TTC549 (cell line): ENCODE results near the gene TRMT44.
"Not testable (repeated sequence)": the region's sequence is repeated elsewhere in the genome, so short reads cannot be mapped to it uniquely, and the experiment has no call there.

Experiments
- FAIRE-seq: peaks from 2 replicates; lab custom pipeline; 2012; peaks lifted over from hg19 to GRCh38; lab: Jason Lieb, UNC

TRMT44 gene

DNA sequence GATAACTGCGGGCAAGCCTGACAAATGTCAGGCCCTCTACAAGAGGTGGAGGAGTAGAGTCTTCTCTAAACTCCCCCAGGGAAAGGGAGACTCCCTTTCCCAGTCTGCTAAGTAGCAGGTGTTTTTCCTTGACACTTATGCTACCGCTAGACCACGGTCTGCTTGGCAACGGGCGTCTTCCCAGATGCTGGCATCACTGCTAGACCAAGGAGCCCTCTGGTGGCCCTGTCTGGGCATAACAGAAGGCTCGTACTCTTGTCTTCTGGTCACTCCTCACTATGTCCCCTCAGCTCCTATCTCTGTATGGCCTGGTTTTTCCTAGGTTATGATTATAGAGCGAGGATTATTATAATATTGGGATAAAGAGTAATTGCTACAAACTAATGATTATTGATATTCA is 33.7 kb upstream of the TRMT44 start:
- peak; percentile 68 for FAIRE-seq

DNA sequence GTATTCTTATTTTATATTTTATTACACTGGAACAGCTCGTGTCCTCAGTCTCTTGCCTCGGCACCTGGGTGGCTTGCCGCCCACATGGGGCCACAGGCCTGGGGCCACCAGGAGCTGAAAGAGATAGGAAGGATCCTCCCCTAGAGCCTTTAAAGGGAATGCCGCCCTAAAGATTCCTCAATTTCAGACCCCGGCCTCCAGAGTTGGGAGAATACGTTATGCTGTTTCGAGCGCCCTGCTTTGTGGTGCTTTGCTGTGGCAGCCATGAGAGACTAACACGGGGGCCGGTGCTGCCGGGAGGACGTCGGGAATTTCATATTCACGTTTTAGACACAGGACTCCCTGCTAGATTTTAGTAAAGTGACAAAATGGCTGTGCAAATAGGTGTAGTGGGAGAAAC is 33.3 kb upstream of the TRMT44 start:
- FAIRE-seq = no peak

DNA sequence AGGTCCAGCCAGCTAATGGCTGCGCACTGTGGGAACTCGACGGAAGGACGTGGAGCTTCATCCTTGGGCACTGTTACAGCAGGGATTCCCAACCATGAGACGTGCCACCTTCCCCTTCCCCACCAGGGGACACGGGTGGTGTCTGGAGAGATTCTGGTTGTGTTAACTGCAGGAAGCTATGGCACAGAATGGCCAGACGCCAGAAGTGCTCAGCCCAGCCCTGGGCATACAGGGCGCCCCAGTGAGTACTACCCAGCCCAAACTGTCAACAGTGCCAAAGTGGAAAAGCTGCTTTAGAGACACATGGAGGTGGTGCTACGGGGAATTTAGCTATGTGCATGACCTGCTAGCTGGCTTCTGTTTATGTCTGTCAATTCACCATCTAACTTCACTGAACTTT is 32.8 kb upstream of the TRMT44 start:
- no peak for FAIRE-seq

DNA sequence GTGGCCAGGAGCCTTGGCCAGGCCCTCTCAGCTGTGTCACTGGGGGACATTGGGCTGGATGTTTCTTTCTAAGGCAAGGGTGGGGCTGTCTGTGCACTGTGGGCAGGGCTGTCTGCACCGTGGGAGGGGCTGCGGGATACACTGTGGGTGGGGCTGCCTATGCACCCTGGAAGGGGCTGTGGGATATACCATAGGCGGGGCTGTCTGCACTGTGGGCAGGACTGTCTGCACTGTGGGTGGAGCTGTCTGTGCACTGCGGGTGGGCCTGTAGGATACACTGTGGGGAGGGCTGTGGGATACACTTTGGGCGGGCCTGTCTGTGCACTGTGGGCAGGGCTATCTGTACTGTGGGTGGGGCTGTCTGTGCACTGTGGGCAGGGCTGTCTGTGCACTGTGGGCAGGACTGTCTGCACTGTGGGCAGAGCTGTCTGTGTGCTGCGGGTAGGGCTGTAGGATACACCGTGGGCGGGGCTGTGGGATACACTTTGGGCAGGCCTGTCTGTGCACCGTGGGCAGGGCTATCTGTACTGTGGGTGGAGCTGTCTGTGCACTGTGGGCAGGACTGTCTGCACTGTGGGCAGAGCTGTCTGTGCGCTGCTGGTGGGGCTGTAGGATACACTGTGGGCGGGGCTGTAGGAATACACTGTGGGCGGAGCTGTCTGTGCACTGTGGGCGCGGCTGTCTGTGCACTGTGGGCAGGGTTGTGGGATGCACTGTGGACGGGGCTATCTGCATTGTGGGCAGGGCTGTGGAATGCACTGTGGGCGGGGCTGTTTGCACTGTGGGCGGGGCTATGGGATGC is 31.1 kb upstream of the TRMT44 start:
- no peak for FAIRE-seq

DNA sequence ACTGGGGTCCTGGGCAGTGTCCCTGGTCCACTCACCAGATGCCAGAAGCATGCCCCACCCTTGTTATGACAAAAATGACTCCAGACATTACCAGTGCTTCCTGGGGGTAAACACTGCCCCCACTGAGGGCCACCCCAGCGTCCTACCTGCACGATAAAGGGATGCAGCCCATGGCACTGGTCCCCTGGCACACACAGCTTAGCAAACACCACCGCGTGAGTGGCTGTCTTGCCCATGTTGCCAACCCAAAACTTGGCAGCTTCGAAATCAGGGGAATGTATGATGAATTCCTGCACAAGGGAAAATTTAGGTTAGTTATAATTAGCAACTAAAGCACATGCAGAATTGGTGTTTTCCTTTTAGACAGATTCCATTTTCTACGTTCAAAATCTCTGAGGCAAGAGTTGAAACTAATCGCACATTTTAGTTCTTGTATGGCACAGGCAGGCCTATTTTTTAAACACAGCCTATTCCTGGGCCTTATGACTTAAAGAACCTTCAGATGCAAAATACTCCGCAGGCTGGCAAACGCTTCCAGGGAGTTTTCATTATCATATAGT is 30.4 kb upstream of the TRMT44 start:
- no peak for FAIRE-seq

DNA sequence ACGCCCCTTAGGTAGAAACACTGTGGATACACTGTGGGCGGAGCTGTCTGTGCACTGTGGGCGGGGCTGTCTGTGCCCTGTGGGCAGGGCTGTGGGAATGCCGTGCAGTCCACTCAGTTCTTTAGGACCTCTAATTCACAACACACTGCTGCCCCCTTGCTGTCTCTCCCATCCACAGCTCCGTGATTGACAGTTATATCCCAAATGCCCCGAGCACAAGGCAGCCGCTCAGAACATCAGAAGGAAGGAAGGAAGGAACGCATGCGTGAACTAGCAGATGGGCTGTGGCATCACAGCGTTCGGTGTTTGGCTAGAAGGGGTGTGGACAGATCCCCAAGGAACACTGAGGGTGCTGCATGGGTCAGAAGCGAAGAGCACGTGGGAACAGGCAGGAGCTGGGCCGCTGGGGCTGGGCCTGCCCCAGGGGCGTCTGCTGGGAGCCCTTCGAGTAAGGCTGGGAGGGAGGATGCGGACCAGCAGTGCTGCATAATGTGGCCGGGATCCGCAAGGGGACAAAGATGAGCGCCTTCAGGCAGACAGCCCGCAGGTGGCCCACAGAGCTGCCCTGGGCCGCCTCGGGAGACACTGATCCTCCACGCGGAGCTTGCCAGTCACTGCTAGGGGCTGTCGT is 29.8 kb upstream of the TRMT44 start:
- FAIRE-seq = peak; percentile 90

DNA sequence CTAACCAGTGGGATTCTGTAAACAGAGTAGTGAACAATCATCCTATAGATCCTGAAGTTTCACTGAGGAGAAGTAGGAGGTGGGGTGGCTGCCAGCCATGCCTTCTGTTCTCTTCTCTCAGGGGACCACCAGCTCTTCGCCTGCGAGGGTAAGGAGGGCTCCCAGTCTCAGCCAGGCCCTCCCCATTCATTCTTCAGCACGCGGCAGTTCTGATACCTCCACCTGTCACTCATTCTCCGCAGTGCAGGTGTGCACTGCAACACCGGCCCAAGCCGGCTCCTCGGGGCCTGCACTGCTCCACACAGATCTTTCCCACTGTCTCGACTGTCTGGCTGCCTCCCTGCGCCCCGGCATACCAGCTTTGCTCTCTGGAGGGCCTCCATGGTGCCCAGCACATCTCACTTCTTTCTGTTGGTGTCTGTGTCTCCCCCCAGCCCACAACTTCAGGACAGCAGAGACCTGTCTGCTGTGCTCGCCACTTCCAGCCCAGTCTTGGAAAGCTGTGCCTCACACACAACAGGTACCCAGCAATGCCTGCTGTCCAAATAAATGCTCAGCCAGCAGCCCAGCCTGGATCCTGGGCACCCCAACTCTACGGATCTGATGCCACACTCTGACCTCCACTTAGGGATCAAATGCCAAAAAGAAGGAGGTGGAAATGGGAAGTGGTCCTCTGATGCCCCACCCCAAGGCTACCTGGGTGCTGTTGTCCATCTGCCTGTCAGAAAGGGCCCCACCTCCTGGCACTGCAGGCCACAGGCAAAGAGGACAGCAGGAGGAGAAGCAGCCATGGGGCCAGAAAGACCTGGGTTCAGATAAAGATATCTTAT is 29.0 kb upstream of the TRMT44 start:
- FAIRE-seq = no peak

DNA sequence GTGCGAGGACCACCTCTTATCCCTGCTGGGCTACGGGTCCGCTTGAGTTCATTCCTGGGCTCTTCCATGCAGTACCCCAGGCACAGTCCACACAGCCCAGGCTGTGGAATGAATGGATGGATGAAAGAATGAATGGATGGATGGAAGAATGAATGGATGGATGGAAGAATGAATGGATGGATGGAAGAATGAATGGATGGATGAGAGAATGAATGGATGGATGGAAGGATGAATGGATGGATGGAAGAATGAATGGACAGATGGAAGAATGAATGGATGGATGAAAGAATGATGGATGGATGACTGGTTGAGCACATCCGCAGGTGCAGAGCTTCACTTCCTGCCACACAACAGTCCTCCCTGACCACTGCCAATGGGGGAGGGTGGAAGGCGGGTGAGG is 28.3 kb upstream of the TRMT44 start:
- no peak for FAIRE-seq

DNA sequence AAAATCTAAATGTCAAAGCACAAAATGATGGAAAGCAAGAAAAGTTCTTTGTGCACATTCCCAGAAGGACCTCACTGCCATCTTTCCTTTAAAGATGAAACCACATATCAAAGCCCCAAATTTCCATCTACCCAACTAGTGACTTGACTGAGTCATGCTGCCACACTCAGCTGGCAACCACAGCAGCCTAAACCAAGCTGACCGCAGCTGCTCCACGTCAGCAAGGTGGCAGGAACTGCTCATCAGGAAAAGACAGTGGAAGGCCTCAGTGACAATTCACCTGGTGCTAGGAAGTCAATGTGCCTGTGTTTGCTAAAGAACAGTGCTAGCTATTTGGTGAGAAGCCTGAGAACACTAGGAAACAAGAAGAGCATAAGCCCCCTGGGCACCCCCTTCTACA is 26.2 kb upstream of the TRMT44 start:
- FAIRE-seq = no peak

DNA sequence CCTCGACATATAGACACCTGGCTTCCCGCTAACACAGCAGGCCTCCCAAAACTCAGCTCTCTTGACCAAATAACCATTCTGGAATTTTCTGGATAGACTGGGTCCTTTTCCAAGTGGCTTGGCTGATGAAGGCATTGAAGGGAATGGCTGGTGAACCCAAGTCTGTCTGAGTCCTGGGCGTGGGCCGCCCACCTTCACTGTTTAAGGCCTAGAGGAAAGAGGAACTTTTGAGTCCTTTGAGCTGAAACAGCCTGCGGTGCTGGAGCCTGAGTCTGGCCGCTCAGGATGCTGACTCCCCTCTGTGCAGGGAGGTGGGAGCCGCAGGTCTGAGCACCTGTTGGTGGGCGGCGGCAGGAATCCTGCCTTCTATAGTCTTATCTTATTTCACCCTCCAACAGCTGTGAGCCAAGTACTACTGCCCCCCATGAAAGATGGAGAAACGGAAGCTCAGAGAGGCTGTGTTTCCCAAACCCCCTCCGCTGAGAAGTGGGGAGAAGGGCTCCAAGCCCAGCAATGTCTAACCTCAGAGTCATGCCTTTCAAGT is 23.4 kb upstream of the TRMT44 start:
- FAIRE-seq = no peak

DNA sequence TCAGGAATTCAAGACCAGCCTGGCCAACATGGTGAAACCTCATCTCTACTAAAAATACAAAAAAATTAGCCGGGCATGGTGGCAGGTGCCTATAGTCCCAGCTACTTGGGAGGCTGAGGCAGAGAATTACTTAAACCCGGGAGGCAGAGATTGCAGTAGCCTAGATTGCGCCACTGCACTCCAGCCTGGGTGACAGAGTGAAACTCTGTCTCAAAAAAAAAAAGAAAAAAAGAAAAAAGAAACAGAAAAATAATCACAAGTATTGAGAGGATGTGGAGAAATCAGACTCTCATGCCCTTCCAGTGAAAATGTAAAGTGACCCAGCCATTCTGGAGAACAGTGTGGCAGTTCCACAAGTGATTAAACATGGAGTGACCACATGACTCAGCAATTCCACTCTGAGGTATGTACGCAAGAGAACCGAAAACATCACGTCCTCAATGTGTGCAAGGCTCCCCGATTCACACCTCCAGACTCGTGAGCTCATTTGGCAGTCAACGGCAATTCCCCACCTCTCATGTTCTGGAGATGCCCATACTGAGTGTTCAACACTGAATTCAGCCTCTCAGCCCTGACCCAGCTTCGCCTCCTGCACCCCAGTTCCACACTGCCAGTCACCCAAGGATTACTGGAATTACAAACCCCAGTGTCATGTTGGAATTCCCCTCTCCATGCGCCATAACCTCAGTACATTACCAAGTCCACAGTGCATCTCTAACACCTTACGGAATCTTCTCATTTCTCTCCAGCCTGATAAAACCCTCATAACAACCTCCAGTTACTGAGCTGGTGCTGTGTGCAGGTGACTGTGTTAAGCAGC is 21.1 kb upstream of the TRMT44 start:
- FAIRE-seq = no peak

DNA sequence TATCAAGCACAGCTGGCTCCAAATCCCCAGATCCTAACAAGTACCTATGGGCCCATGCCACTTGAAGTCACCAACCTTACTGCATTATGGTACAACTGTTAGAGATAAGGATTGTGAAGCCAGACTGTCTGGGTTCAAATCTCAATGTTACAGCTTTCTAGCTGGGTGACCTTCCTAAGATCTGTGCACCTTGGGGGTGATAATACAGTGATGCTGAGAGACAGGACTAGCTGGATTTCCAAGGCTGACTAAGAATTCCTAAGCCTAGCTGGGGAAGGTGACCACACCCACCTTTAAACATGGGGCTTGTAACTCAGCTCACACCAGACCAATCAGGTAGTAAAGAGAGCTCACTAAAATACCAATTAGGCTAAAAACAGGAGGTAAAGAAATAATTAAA is 20.4 kb upstream of the TRMT44 start:
- not testable (repeated sequence) for FAIRE-seq

DNA sequence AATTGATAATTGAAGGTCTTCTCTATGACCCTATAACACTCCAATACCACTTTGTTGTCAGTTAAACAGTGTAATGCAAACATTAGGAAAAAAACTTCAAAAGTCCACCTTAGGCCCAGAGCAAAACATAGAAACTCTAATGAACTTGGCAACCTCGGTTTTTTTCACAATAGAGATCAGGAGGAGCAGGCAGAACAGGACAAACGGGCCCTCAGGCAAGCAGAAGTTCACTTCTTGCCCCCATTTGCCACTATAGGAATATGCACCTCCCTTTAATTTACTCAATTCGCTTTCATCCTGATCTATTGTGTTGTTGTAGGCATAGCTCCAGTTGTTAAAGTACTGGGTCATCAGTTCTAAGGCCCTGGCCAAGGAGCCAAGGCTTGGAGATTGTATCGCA is 18.2 kb upstream of the TRMT44 start:
- FAIRE-seq = no peak

DNA sequence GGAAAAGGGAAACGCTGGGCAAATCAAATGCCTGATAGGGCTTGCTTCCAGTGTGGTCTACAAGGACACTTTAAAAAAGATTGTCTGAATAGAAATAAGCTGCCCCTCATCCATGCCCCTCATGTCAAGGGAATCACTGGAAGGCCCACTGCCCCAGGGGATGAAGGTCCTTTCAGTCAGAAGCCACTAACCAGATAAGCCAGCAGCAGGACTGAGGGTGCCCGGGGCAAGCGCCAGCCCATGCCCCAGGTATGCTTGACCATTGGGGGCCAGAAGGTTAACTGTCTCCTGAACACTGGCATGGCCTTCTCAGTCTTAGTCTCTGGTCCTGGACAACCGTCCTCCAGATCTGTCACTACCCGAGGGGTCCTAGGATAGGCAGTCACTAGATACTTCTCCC is 17.8 kb upstream of the TRMT44 start:
- FAIRE-seq = no peak

DNA sequence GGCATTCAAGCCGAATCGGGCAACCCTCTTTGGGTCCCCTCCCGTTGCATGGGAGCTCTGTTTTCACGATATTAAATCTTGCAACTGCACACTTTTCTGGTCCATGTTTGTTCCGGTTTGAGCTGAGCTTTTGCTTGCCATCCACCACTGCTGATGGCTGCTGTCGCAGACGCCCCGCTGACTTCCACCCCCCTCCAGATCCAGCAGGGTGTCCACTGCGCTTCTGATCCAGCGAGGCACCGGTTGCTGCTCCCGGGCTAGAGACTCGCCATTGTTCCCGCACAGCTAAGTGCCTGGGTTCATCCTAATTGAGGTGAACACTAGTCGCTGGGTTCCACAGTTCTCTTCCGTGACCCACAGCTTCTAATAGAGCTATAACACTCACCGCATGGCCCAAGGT is 13.3 kb upstream of the TRMT44 start:
- no peak for FAIRE-seq

DNA sequence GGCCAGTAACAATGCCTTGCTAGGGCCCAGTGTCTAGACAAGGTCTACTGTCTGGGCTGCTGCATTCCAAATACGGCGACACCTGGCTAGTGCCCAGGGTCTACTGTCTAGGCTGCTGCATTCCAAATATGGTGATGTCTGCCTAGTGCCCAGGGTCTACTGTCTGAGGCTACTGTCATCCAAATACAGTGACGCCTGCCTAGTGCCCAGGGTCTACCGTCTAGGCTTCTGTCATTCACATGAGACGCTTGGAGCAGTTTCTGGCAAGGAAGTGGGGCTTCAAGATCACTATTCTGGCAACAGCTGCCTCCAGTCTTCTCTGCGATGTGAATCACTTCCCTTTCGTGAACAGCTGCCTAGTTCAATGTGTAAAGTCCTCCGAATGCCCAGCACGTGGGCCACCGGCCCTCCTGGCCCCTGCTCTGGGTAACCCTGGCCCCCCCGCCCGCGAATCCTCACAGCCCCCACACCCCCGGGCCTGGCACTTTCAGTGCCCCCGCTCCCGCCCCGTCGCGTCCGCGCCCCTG is 12.8 kb upstream of the TRMT44 start:
- no peak for FAIRE-seq

DNA sequence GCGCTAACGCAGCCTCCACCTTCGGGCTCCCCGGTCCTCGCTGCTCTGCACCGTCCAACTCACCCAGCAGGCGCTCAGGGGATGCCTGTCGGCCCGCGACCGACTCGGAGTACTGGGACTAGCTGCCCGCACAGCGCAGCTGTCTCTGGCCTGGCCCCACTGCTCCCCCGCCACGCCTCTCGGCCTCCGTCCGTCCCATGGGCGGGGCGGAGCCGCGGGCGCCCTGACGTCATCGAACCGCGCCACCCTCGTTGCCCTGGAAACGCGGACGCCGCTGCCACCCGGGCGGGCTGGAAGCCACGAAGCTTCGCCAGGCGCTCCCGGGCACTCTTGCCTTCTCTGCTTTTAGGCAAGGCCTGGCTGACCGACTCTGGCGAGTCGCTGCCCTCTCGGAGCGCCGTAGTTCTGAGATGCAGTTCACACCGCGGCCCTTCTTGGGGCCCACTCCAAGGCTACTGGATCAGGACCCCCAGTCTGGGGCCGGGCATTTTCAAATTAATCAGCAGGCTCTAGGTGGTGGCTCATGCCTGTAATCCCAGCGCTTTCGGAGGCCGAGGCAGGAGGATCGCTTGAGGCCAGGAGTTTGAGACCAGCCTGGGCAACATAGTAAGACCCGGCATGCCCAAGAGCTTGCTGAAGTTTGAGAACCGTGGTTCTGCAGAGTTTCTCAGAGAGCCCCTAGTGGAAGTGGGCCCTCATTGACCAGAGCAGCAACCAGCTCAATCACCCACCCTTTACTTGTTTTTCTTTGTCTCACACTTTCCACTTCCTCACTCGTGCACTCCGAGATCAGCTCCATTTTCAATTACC is 12.1 kb upstream of the TRMT44 start:
- FAIRE-seq = no peak

DNA sequence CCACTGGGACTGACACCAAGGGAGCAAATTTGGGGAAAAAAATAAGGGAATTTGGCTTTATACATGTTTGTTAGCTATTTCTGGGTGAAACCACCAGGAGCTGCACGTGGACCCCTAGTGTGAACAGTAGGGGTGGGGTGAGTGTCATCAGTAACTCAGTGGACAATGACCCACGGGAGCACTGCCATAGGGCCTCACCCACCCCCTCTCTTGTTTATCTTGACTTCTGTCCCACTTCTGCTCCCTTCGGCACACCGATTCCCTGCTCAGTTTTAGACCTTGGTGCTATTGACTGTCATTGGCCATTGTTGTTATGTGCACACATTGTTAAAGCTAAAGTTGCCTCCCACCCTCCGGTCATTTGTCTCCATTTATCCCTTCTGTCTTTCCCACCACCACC is 9.0 kb upstream of the TRMT44 start:
- no peak for FAIRE-seq

DNA sequence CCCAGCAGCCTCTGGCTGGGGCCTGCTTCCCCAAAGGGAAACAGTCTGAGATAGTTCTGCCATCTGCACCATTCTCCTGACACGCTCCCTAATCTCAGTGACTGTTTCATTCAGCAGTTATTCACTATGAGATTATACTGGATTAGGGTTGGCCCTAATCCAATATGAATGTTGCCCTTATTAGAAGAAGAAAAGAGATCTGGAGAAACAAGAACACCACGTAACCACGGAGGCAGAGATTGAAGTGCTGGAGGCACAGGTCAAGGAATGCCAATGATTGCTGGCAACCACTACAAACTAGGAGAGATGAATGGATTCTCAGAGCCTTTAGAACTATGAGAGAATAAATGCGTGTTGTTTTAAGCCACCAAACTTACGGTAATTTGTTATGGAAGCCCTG is 7.4 kb upstream of the TRMT44 start:
- FAIRE-seq = no peak

DNA sequence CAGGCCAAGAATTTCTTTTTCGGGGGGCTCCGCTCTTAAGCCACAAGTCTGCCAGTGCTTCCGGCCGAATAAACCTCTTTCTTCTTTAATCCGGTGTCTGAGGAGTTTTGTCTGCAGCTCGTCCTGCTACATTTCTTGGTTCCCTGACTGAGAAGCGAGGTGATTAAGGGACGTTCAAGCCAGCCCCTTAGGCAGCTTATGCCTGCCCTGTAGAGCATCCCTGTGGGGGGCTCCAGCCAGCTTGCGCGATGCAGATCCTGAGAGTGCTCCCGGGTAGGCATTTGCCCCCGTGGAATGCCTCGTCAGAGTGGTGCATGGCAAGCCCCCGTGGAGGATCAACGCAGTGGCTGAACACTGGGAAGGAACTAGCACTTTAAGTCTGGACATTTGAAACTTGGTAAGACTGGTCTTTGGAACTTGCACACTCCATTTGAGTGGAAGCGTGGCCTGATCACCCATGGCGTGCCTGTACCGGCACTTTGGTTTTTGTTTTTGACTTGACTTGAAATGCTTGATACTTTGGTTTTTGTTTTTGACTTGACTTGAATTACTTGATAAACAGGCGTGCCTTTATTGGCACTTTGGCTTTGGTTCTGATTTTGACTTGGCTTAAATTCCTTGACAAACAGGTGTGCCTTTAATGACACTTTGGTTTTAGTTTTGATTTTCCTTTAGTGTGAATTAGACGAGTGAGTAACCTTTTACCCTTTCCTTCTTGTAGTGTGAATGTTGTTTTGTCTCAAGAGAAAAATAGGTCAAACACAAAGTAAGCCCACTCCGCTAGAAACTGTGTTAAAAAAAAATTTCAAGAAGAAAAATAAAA is 6.1 kb upstream of the TRMT44 start:
- no peak for FAIRE-seq
